HepG2 (cell line): ENCODE measurements around the gene JPT2. TPM values are rescaled to one million over a fixed set of nuclear protein-coding genes. Genes with fewer than 3 reads are reported as not detected.

Experiments used
- ATAC-seq: fragments of 200-7000 bp; cut with Tn5 transposase; 3 replicates; pipeline ENCODE4 v1.9.1; 2020; ENCODE audit warnings: mild to moderate bottlenecking, moderate library complexity
- BruUV-seq: library from RNA; stranded (reverse); fragments of 400-500 nt; replicated peaks from 2 replicates; lab custom pipeline; 2021; lab: Mats Ljungman, UMichigan
- CTCF ChIA-PET: fragments of 300-600 bp; formaldehyde crosslinking; extraction: SDS; loops from one replicate; lab custom pipeline; 2021; ENCODE audit warnings: low total read pairs, inconsistent platforms, low intra/inter-chr PET ratio; lab: Yijun Ruan, JAX
- POLR2A ChIA-PET: fragments of 350-600 bp; sonication (Branson Sonifier 250); formaldehyde crosslinking; loops from one replicate; lab custom pipeline; 2020; ENCODE audit warnings: antibody characterized with exemption, inconsistent platforms; lab: Yijun Ruan, JAX
- DNase-seq: peaks from one replicate; pipeline ENCODE4 v3.0.0-alpha.2; 2015; ENCODE audit warnings: low spot score
- FAIRE-seq: peaks from 3 replicates; lab custom pipeline; 2011; peaks lifted over from hg19 to GRCh38; lab: Jason Lieb, UNC
- H2AFZ ChIP-seq: one replicate; pipeline ENCODE4 v1.6.1; 2011; ENCODE audit warnings: low read length, inconsistent platforms
- H3K27ac ChIP-seq: fragments of 300-600 bp; 3 replicates; pipeline ENCODE4 v1.8.0; 2011; ENCODE audit warnings: mixed run types, mild to moderate bottlenecking, mixed read lengths, low read length, inconsistent platforms; ENCODE audit not compliant: insufficient read depth; ENCODE audit errors: extremely low read length
- H3K27me3 ChIP-seq, 2 experiments: fragments of 200-600 bp in 1 of 2; 2 replicates in 1 of 2; 3 replicates in 1 of 2; pipeline versions ENCODE4 v1.6.0 to v1.8.0; 2011; ENCODE audit warnings: low read length in 2 of 2, mild to moderate bottlenecking in 2 of 2, moderate library complexity in 2 of 2, inconsistent platforms in 1 of 2; ENCODE audit not compliant: insufficient read depth in 2 of 2, control insufficient read depth in 1 of 2
- H3K36me3 ChIP-seq, 2 experiments: fragments of 200-600 bp in 1 of 2; replicated peaks in 1 of 2; 2 replicates in 1 of 2; 3 replicates in 1 of 2; pipeline versions ENCODE4 v1.5.1 to v1.8.0; 2011; ENCODE audit warnings: low read length in 2 of 2, inconsistent platforms in 1 of 2; ENCODE audit not compliant: insufficient read depth in 2 of 2, control insufficient read depth in 1 of 2
- H3K4me1 ChIP-seq: 2 replicates; pipeline ENCODE4 v1.5.1; 2012; ENCODE audit warnings: low read length, inconsistent platforms; ENCODE audit not compliant: insufficient read depth
- H3K4me2 ChIP-seq: 2 replicates; pipeline ENCODE4 v1.6.0; 2011; ENCODE audit warnings: low read depth, low read length, inconsistent platforms
- H3K4me3 ChIP-seq, 3 experiments: fragments of 200-600 bp in 1 of 3; sonication (generic), shearing (Covaris generic) in 1 of 3; replicated peaks in 1 of 3; 2 replicates each; pipeline ENCODE4 v1.5.1; 2011 to 2016; ENCODE audit warnings: low read length in 3 of 3, inconsistent platforms in 2 of 3, low read depth in 2 of 3, mild to moderate bottlenecking in 2 of 3, control low read depth in 1 of 3, mixed read lengths in 1 of 3; ENCODE audit not compliant: insufficient read depth in 1 of 3
- H3K79me2 ChIP-seq: one replicate; pipeline ENCODE4 v1.6.1; 2011; ENCODE audit warnings: low read length, inconsistent platforms; ENCODE audit not compliant: insufficient read depth
- H3K9ac ChIP-seq: 2 replicates; pipeline ENCODE4 v1.6.0; 2011; ENCODE audit warnings: mild to moderate bottlenecking, low read depth, low read length, inconsistent platforms; ENCODE audit not compliant: insufficient read depth
- H3K9me3 ChIP-seq: 2 replicates; pipeline ENCODE4 v1.5.1; 2012; ENCODE audit warnings: mild to moderate bottlenecking, low read length
- H4K20me1 ChIP-seq: 2 replicates; pipeline ENCODE4 v1.6.0; 2011; ENCODE audit warnings: inconsistent platforms, mild to moderate bottlenecking, low read length, moderate library complexity; ENCODE audit not compliant: insufficient read depth
- HOXA7 ChIP-seq: sonication (generic); formaldehyde crosslinking; IDR thresholded peaks from 2 replicates; pipeline ENCODE4 v1.8.1; 2022; ENCODE audit warnings: mild to moderate bottlenecking, missing genetic modification reagents, moderate library complexity
- PRPF4 ChIP-seq: fragments of 200-400 bp; formaldehyde crosslinking; IDR thresholded peaks from 2 replicates; pipeline ENCODE4 v1.6.1; 2016; ENCODE audit warnings: low read length, low read depth; ENCODE audit not compliant: poor library complexity, severe bottlenecking
- SIN3B ChIP-seq: fragments of 150-350 bp; IDR thresholded peaks from 2 replicates; pipeline ENCODE4 v1.6.1; 2014; ENCODE audit warnings: low read length
- SOX6 ChIP-seq, 2 experiments: fragments of 450-650 bp in 1 of 2; sonication (generic) in 1 of 2; formaldehyde crosslinking in 1 of 2; IDR thresholded peaks; 2 replicates each; pipeline versions ENCODE4 v1.4.0 to v1.6.1; 2017 to 2020; ENCODE audit warnings: antibody characterized with exemption in 1 of 2, mild to moderate bottlenecking in 1 of 2, missing genetic modification reagents in 1 of 2
- ZNF234 ChIP-seq: sonication (generic); formaldehyde crosslinking; conservative IDR thresholded peaks from 2 replicates; pipeline ENCODE4 v1.5.1; 2020; ENCODE audit warnings: mild to moderate bottlenecking, missing genetic modification reagents
- ZNF563 ChIP-seq: sonication (generic); formaldehyde crosslinking; IDR thresholded peaks from 2 replicates; pipeline ENCODE4 v1.8.0; 2022; ENCODE audit warnings: mild to moderate bottlenecking, moderate library complexity, missing genetic modification reagents
- ZNF607 ChIP-seq: sonication (generic); formaldehyde crosslinking; IDR thresholded peaks from 2 replicates; pipeline ENCODE4 v1.5.1; 2020; ENCODE audit warnings: missing genetic modification reagents, mild to moderate bottlenecking, borderline replicate concordance
- WGBS: methylation state at CpG from one replicate; pipeline ENCODE4 v1.1.6; 2017; ENCODE audit warnings: low lambda C conversion rate; 5-methylcytosine and 5-hydroxymethylcytosine counted together
- in situ Hi-C: cut with HindIII; loops from 2 replicates; pipeline ENCODE4 v1.10.0; 2017; ENCODE audit warnings: low pct_unique_long_range_greater_than_20kb; ENCODE audit not compliant: extremely low pct_ligation_motif_present
- intact Hi-C: fragments of 100-400 bp; cut with micrococcal nuclease; formaldehyde crosslinking; loops from one replicate; pipeline ENCODE4 v1.10.0; 2022; ENCODE audit not compliant: unreplicated experiment
- polyA plus RNA-seq, 8 experiments: library from polyadenylated mRNA; depleted of rRNA in 3 of 8; stranded (reverse) in 7 of 8; unstranded in 1 of 8; fragments of >200 nt; fragmentation: Illumina TruSeq in 4 of 8; extraction: Trizol in 4 of 8; gene quantifications; 2 replicates each; pipeline versions ENCODE4 v1.2.1 to v1.2.3, GENCODE V29; 2011 to 2016; ENCODE audit warnings: low read depth in 4 of 8, missing spikeins in 1 of 8, mixed read lengths in 1 of 8; ENCODE audit not compliant: insufficient read depth in 1 of 8
- total RNA-seq, 5 experiments: library from RNA; depleted of rRNA; stranded (reverse); fragments of >200 nt; fragmentation: Illumina TruSeq; extraction: Trizol; gene quantifications; 2 replicates each; pipeline ENCODE4 v1.2.3, GENCODE V29; 2016; ENCODE audit warnings: low read depth in 1 of 5
- TF ChIP-seq, protein P1 (sequence below): sonication (generic); formaldehyde crosslinking; IDR thresholded peaks from 2 replicates; pipeline ENCODE4 v1.8.1; 2022; ENCODE audit warnings: low read depth, mild to moderate bottlenecking, missing genetic modification reagents

JPT2 gene
- total and polyA plus RNA-seq, 2 of the 13 experiments (the other 11 are each of a cell fraction or from before 2014, with no cell fraction given) = 53.5 to 89.4 TPM

- TF ChIP-seq SIN3B (no peak), HOXA7 (CRISPR knock-in tag) (no peak), SOX6 (IDR thresholded peaks at IDR 0.05) (no peak), SOX6 (CRISPR knock-in tag; IDR thresholded peaks at IDR 0.05) (no peak), ZNF607 (CRISPR knock-in tag) (no peak), PRPF4 (no peak)
- TF ChIP-seq, protein P1, sequence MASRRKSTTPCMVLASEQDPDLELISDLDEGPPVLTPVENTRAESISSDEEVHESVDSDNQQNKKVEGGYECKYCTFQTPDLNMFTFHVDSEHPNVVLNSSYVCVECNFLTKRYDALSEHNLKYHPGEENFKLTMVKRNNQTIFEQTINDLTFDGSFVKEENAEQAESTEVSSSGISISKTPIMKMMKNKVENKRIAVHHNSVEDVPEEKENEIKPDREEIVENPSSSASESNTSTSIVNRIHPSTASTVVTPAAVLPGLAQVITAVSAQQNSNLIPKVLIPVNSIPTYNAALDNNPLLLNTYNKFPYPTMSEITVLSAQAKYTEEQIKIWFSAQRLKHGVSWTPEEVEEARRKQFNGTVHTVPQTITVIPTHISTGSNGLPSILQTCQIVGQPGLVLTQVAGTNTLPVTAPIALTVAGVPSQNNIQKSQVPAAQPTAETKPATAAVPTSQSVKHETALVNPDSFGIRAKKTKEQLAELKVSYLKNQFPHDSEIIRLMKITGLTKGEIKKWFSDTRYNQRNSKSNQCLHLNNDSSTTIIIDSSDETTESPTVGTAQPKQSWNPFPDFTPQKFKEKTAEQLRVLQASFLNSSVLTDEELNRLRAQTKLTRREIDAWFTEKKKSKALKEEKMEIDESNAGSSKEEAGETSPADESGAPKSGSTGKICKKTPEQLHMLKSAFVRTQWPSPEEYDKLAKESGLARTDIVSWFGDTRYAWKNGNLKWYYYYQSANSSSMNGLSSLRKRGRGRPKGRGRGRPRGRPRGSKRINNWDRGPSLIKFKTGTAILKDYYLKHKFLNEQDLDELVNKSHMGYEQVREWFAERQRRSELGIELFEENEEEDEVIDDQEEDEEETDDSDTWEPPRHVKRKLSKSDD (CRISPR knock-in tag) = no peak
Measured at GRCh38 chr16:1634541-1634940, 43.5 kb upstream of the JPT2 start (continued).

DNA sequence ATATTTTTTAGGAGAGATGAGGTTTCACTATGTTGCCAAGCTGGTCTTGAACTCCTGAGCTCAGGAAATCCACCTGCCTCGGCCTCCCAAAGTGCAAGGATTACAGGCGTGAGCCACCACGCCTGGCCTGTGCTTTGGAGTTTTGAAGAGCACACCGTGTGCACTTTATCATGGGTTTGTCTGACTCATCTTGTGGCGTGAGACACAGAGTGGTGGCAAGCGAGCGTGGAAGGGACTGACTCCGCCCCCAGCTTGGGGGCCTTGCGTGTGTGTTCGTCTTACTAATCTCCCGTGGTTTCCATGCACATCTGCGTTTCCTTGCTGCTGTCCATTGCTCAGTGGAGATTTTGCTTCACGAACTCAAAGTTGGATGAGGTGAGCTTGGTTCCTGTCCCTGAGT lies 43.0 kb upstream of the JPT2 start:
- WGBS = 92% methylated on average over 5 of the region's 13 CpGs
- Histone ChIP-seq H2AFZ (no peak overlapping the region), H3K9ac (no peak overlapping the region), H3K36me3 (peaks cover 36 to 81% of the 10 kb centered on the region in 2 experiments), H3K9me3 (no peaks in the 10 kb centered on the region), H3K27ac (no peak overlapping the region), H3K4me3 (no peak overlapping the region), H3K79me2 (peaks cover 8% of the 10 kb centered on the region), H4K20me1 (peaks cover 6% of the 10 kb centered on the region), H3K27me3 (no peaks in the 10 kb centered on the region), H3K4me2 (no peak overlapping the region), H3K4me1 (no peaks in the 10 kb centered on the region)
- ChIA-PET POLR2A (no interaction called here), CTCF (no interaction called here)
- DNase-seq (no peak), ATAC-seq (no peak), FAIRE-seq (no peak)
- in situ Hi-C loops (no loop called here), intact Hi-C loops (loop anchor here (1.0 kb wide), 1 partner anchor 27 kb away; no protein-coding TSS in a partner anchor)
- no peak for TF ChIP-seq ZNF234
- no peak for TF ChIP-seq ZNF563 (CRISPR knock-in tag)
- BruUV-seq = no TSS peak
